Muscle of back (tissue), 11 donors: ENCODE results near the gene PPP2R2B. TPM values are rescaled to one million over a fixed set of nuclear protein-coding genes. Genes with fewer than 3 reads are reported as not detected.

ENCODE experiments used
- DNase-seq, 3 donors: peaks; one replicate each; pipeline versions ENCODE4 v3.0.0 to v3.0.0-alpha.2; 2013
- polyA plus RNA-seq, 10 donors: library from polyadenylated mRNA; unstranded; fragments of 120-200 nt; gene quantifications; one replicate each; pipeline ENCODE4 v1.2.1, GENCODE V29; 2013; ENCODE audit not compliant: insufficient read length in 10 of 10

Gene PPP2R2B
- polyA plus RNA-seq, 10 donors = 0.83 to 6.8 (median 3.2) TPM

GRCh38 chr5:146827901-146828300 lies 50.7 kb downstream of the PPP2R2B start:
- DNase-seq = no peak

GRCh38 chr5:146825033-146825432 lies 53.5 kb downstream of the PPP2R2B start:
- peak; percentile 8 to 64 (median 44) for DNase-seq

GRCh38 chr5:146821732-146822131 lies 56.8 kb downstream of the PPP2R2B start:
- DNase-seq = no peak

- DNase-seq = no peak
Observed at GRCh38 chr5:146820987-146821386, 57.6 kb downstream of the PPP2R2B start.

- no peak for DNase-seq
Observed at GRCh38 chr5:146818822-146819221, 59.7 kb downstream of the PPP2R2B start.

GRCh38 chr5:146817973-146818372 lies 60.6 kb downstream of the PPP2R2B start:
- DNase-seq = no peak

GRCh38 chr5:146816775-146817387 lies 61.7 kb downstream of the PPP2R2B start:
- DNase-seq = no peak

GRCh38 chr5:146815411-146815810 lies 63.1 kb downstream of the PPP2R2B start:
- DNase-seq = no peak

- no peak for DNase-seq
Observed at GRCh38 chr5:146813346-146814157, 65.0 kb downstream of the PPP2R2B start.

- no peak for DNase-seq
Observed at GRCh38 chr5:146805081-146805480, 73.5 kb downstream of the PPP2R2B start.

- DNase-seq = no peak
Observed at GRCh38 chr5:146802945-146803522, 75.5 kb downstream of the PPP2R2B start.

- DNase-seq = no peak
Observed at GRCh38 chr5:146799671-146800070, 78.9 kb downstream of the PPP2R2B start.

GRCh38 chr5:146799231-146799630 lies 79.3 kb downstream of the PPP2R2B start:
- no peak for DNase-seq

GRCh38 chr5:146797658-146798057 lies 80.9 kb downstream of the PPP2R2B start:
- no peak for DNase-seq

- DNase-seq = no peak
Observed at GRCh38 chr5:146796911-146797310, 81.6 kb downstream of the PPP2R2B start.

- DNase-seq = no peak
Observed at GRCh38 chr5:146796144-146796543, 82.4 kb downstream of the PPP2R2B start.

- no peak for DNase-seq
Observed at GRCh38 chr5:146794326-146795029, 84.1 kb downstream of the PPP2R2B start.

GRCh38 chr5:146793709-146794108 lies 84.8 kb downstream of the PPP2R2B start:
- no peak for DNase-seq

- no peak for DNase-seq
Observed at GRCh38 chr5:146791471-146791870, 87.1 kb downstream of the PPP2R2B start.

GRCh38 chr5:146789712-146790653 lies 88.6 kb downstream of the PPP2R2B start:
- DNase-seq = no peak

- DNase-seq = no peak
Observed at GRCh38 chr5:146788898-146789297, 89.7 kb downstream of the PPP2R2B start.
